HL-60 (cell line): Measurements from ENCODE around the gene KSR2.
A peak's percentile ranks its signal among the peaks of the same experiment; 100 is the strongest.

ENCODE experiments used
- DNase-seq, 2 experiments: peaks; one replicate each; pipeline ENCODE4 v3.0.0-alpha.2; 2010 to 2020; ENCODE audit warnings: low read depth in 1 of 2, low spot score in 1 of 2
- H3K27ac ChIP-seq: fragments of 250-450 bp; sonication (Bioruptor Pico); replicated peaks from 2 replicates; pipeline ENCODE4 v1.5.1; 2020; ENCODE audit warnings: mild to moderate bottlenecking, moderate library complexity
- H3K27me3 ChIP-seq: fragments of 250-450 bp; sonication (Bioruptor Pico); 2 replicates; pipeline ENCODE4 v1.5.1; 2021; ENCODE audit warnings: mild to moderate bottlenecking, moderate library complexity; ENCODE audit not compliant: insufficient read depth, poor library complexity, severe bottlenecking
- H3K4me3 ChIP-seq: replicated peaks from 2 replicates; pipeline ENCODE4 v1.5.1; 2011; ENCODE audit warnings: mild to moderate bottlenecking, control low read depth, low read length; ENCODE audit not compliant: insufficient read depth
- GABPA ChIP-seq: IDR thresholded peaks from 2 replicates; pipeline ENCODE4 v1.6.1; 2012; ENCODE audit warnings: low read depth
- POLR2AphosphoS5 ChIP-seq: IDR thresholded peaks from 2 replicates; pipeline ENCODE4 v1.6.1; 2012; ENCODE audit warnings: low read depth
- SPI1 ChIP-seq: IDR thresholded peaks from 2 replicates; pipeline ENCODE4 v1.6.1; 2012; ENCODE audit warnings: low read depth, mild to moderate bottlenecking, borderline replicate concordance
- TF ChIP-seq, protein P1 (sequence below): IDR thresholded peaks from one replicate; pipeline ENCODE4 v1.5.1; 2011; ENCODE audit warnings: low read length, control low read depth, inconsistent platforms; ENCODE audit not compliant: insufficient read depth
- TF ChIP-seq, protein P2 (sequence below): IDR thresholded peaks from 2 replicates; pipeline ENCODE4 v1.6.1; 2012; ENCODE audit warnings: low read depth; ENCODE audit not compliant: insufficient replicate concordance

Gene KSR2

DNA sequence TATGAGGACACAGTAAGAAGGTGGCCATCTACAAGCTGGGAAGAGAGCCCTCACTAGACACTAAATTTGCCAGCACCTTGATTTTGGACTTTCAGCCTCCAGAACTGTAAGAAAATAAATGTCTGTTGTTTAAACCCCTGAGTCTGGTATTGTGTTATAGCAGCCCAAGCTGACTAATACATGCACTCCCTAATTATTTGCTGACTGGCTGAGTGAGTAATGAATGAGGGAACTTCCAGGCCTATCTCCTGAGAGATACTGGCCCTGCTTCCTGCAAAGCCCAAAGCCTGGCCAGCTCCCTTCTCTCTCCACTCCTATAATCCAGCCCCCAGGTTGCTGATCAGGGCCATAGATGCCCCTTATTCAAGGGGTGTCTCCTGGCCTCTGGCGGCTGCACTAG lies 487.3 kb downstream of the KSR2 start:
- H3K27me3 ChIP-seq: no peaks in the 10 kb centered on the region
- no peak overlapping the region for H3K4me3 ChIP-seq
- TF ChIP-seq, protein P1, sequence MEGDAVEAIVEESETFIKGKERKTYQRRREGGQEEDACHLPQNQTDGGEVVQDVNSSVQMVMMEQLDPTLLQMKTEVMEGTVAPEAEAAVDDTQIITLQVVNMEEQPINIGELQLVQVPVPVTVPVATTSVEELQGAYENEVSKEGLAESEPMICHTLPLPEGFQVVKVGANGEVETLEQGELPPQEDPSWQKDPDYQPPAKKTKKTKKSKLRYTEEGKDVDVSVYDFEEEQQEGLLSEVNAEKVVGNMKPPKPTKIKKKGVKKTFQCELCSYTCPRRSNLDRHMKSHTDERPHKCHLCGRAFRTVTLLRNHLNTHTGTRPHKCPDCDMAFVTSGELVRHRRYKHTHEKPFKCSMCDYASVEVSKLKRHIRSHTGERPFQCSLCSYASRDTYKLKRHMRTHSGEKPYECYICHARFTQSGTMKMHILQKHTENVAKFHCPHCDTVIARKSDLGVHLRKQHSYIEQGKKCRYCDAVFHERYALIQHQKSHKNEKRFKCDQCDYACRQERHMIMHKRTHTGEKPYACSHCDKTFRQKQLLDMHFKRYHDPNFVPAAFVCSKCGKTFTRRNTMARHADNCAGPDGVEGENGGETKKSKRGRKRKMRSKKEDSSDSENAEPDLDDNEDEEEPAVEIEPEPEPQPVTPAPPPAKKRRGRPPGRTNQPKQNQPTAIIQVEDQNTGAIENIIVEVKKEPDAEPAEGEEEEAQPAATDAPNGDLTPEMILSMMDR: no peak
- H3K27ac ChIP-seq: no peak overlapping the region
- no peak for DNase-seq

DNA sequence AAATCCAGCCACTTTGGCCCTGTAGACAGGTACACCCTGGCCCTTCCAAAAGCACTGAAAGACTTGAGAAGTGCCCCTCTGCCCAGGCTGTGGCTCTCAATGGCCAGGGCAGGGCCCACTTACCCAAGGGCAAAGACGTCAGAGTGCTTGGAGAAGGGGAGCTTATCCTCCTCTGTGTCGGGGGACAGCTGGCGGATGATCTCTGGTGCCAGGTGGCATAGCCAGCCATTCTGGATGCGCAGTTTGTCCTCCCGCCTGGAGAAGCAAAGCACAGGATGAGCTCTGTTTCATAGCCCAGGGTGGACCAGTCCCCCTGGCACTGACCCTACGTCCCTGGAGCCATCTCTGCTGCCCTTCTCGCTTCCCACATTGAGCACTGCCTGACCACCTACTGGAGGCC lies 492.4 kb downstream of the KSR2 start:
- TF ChIP-seq, protein P1: no peak
- TF ChIP-seq GABPA: no peak
- TF ChIP-seq, protein P2, sequence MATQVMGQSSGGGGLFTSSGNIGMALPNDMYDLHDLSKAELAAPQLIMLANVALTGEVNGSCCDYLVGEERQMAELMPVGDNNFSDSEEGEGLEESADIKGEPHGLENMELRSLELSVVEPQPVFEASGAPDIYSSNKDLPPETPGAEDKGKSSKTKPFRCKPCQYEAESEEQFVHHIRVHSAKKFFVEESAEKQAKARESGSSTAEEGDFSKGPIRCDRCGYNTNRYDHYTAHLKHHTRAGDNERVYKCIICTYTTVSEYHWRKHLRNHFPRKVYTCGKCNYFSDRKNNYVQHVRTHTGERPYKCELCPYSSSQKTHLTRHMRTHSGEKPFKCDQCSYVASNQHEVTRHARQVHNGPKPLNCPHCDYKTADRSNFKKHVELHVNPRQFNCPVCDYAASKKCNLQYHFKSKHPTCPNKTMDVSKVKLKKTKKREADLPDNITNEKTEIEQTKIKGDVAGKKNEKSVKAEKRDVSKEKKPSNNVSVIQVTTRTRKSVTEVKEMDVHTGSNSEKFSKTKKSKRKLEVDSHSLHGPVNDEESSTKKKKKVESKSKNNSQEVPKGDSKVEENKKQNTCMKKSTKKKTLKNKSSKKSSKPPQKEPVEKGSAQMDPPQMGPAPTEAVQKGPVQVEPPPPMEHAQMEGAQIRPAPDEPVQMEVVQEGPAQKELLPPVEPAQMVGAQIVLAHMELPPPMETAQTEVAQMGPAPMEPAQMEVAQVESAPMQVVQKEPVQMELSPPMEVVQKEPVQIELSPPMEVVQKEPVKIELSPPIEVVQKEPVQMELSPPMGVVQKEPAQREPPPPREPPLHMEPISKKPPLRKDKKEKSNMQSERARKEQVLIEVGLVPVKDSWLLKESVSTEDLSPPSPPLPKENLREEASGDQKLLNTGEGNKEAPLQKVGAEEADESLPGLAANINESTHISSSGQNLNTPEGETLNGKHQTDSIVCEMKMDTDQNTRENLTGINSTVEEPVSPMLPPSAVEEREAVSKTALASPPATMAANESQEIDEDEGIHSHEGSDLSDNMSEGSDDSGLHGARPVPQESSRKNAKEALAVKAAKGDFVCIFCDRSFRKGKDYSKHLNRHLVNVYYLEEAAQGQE: no peak
- Histone ChIP-seq H3K27ac (no peak overlapping the region), H3K27me3 (no peaks in the 10 kb centered on the region), H3K4me3 (no peak overlapping the region)
- DNase-seq: no peak

DNA sequence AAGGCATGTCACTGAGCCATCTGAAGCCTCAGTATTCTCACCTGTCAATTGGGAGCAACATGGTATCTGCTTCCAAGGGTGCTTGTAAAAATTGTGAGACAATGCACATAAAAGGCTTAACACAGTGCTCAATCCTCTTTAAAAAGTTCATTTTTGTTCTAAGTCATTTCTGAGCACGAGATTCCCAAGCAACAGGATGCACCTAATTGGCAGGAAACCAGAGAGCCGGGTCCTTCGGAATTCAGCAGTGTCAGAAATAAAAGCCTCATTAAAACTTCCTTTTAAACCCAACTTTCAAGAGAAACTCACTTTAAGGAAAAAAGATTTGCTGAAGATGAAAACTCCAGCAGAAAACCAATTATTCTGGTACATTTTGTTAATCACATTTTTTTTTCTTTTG lies 494.9 kb downstream of the KSR2 start:
- Histone ChIP-seq H3K27me3 (no peaks in the 10 kb centered on the region), H3K4me3 (no peak overlapping the region), H3K27ac (no peak overlapping the region)
- TF ChIP-seq, protein P2: no peak
- no peak for TF ChIP-seq GABPA
- TF ChIP-seq POLR2AphosphoS5: no peak
- TF ChIP-seq, protein P1: no peak
- TF ChIP-seq SPI1: no peak
- no peak for DNase-seq

DNA sequence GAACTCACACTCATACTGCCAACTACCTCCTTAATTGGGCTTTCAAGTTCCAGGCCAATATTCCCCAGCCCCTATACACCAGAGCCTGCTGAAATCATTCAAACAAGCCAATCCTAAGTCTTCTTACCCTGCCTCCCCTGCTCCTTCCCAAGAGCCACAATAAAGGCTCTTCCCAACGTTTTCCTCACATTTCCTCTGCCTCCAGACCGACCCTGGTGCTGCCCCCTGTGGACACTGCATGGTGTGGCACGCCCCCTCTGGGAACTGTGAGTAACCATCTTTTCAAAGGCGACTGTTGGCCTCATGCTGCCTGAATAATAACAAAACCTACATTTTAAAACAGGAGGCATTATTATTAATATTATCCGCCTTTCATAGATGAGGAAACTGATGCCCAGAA lies 495.8 kb downstream of the KSR2 start:
- TF ChIP-seq, protein P1: peak; percentile 17
- TF ChIP-seq, protein P2: no peak
- TF ChIP-seq SPI1: no peak
- no peak for DNase-seq
- no peak overlapping the region for H3K4me3 ChIP-seq
- no peak overlapping the region for H3K27ac ChIP-seq
- no peaks in the 10 kb centered on the region for H3K27me3 ChIP-seq
